ENCODE measurements around the gene KIFBP. TPM values are rescaled to one million over a fixed set of nuclear protein-coding genes. Genes with fewer than 3 reads are reported as not detected.
"Not testable (repeated sequence)": the region's sequence is repeated elsewhere in the genome, so short reads cannot be mapped to it uniquely, and the experiment has no call there.

Gene KIFBP
- 23.9 and 26.3 TPM in 2 replicates for total RNA-seq

DNA sequence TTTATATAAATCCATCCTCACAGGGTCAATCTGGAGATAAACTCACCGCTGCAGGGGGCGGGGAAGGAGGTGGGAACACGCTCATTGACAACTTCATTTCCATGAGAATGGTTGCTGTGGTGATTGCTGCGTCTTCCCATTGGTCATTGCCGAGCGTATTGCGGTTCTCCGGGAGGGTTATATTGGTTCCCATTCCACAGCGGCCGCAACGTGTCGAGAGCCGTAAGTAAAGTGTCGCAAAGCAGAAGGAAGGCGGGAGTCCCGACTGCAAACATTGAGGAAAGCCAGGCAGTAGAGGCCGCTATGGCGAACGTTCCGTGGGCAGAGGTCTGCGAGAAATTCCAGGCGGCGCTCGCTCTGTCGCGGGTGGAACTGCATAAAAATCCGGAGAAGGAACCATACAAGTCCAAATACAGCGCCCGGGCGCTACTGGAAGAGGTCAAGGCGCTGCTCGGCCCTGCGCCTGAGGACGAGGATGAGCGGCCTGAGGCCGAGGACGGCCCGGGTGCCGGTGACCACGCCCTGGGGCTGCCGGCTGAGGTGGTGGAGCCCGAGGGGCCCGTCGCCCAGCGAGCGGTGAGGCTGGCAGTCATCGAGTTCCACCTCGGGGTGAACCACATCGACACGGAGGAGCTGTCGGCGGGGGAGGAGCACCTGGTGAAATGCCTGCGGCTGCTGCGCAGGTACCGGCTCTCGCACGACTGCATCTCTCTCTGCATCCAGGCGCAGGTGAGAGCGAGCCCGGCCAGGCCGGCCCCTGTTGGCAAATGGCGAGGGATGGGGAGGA lies at the start of gene KIFBP:
Gene KIFBP, plus strand, starts transcription at position 274 of the 787 bp plus-strand sequence. Its CDS starts 30 bp downstream, at position 304.
- peak; percentile 97 to 99 for DNase-seq (ENCODE audit: low read depth in 2 of 2)

DNA sequence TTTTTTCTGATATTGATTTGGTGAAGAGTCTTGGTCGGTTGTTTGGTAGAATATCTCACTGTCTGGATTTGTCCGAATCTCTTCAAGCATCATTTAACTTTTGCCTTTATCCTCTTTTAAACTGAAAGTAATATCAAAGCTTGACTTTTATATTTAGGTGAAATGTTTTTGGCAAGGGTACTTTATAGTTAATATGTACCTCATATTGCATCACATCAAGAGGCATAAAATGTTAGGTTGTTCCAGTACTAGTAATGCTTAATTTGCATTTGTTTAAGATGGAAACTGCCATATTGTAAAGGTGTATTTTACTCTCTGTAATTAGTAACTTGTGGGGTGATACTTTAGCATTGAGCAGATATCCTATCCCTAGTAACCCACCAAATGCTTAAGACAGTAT lies 49.7 kb upstream of the KIFBP start:
- DNase-seq (ENCODE audit: low read depth in 2 of 2) = no peak

- DNase-seq (ENCODE audit: low read depth in 2 of 2) = not testable (repeated sequence)
Measured at GRCh38 chr10:68940917-68941316, 47.7 kb upstream of the KIFBP start.

- no peak for DNase-seq (ENCODE audit: low read depth in 2 of 2)
Measured at GRCh38 chr10:68950598-68950997, 38.0 kb upstream of the KIFBP start.

DNA sequence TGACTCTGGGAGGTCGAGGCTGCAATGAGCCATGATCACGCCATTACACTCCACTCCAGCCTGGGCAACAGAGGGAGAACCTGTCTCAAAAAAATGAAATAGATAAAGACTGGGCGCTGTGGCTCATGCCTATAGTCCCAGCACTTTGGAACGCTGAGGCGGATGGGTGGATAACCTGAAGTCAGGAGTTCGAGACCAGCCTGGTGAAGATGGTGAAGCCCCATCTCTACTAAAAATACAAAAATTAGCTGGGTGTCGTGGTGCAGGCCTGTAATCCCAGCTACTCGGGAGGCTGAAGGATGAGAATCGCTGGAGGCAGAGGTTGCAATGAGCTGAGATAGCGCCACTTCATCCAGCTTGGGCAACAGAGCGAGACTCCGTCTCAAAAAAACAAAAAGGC lies 33.7 kb upstream of the KIFBP start:
- no peak for DNase-seq (ENCODE audit: low read depth in 2 of 2)

DNA sequence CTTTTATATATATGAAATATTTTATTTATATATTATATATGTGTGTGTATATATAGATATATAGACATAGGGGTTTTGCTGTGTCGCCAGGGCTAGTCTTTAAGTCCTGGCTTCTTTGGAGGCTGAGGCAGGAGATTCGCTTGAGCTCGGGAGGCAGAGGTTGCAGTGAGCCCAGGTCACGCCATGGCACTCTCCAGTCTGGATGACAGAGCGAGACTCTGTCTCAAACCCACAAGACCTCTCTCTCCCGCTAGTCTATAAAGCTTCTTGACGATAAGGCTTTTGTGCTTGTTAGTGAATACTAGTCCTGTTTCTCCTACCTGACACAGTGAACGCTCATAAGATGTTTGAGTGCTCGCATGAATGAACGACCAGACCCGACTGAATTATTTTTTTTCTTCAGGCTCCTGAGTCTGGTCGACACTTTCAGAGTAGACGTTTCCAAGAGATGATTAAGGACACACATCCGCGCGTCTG lies 33.2 kb upstream of the KIFBP start:
- DNase-seq (ENCODE audit: low read depth in 2 of 2) = no peak

DNA sequence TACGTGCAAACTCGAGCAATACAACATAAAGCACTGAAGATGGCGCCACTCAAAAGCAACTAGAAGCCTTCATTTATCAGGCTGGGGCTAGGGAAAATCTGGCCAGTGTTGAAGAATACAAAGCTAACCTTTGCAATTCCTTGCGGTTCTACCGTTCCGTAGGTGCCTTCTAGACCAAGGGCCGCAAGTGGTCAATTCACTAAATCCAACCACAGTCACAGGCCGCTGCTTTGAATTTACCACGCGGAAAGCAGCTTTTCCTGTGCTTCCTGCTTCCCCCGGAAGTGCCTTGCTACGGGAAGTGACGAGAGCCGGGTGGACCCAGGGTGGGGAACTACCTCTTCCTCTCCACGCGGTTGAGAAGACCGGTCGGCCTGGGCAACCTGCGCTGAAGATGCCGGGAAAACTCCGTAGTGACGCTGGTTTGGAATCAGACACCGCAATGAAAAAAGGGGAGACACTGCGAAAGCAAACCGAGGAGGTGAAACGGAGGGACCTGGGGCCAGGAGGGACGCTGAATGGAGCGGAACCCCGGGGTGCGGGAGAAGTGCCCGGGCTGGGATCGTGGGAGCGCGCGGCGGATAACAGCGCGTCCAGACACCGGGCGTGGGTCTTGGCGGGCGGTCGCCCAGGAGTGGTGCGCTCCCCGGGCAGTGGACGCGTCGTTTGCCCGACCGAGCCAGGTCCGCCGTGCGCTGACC lies 32.6 kb upstream of the KIFBP start, which contains the start of gene DDX21:
Gene DDX21, plus strand, starts transcription at position 339 of the 701 bp plus-strand sequence. Its CDS starts 56 bp downstream, at position 395.
- DNase-seq (ENCODE audit: low read depth in 2 of 2) = peak; percentile 91 to 96

DNA sequence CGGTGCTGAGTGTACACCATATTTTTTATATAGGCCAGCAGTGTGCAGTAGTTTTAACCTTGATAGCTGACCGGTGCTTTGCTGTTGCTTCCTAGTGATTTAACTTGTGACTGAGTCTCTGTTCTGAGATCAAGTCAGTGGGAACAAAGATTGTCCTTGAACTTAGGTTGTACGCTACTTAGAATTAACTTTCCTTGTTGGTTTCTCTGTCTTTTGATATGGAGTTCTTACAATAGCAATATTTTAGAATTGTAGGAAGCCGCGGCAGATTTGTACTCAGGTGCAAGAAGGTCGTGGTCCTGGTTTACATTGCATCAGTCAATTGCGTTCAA lies 31.4 kb upstream of the KIFBP start:
- DNase-seq (ENCODE audit: low read depth in 2 of 2) = no peak

GRCh38 chr10:68957654-68958053 lies 30.9 kb upstream of the KIFBP start:
- DNase-seq (ENCODE audit: low read depth in 2 of 2) = peak in 1 of 2 donors; percentile 6

- no peak for DNase-seq (ENCODE audit: low read depth in 2 of 2)
Measured at GRCh38 chr10:68959695-68960527, 28.7 kb upstream of the KIFBP start.

GRCh38 chr10:68963151-68963550 lies 25.5 kb upstream of the KIFBP start:
- no peak for DNase-seq (ENCODE audit: low read depth in 2 of 2)

GRCh38 chr10:68973975-68974374 lies 14.6 kb upstream of the KIFBP start:
- DNase-seq (ENCODE audit: low read depth in 2 of 2) = no peak

GRCh38 chr10:68975936-68976473 lies 12.6 kb upstream of the KIFBP start:
- DNase-seq (ENCODE audit: low read depth in 2 of 2) = not testable (repeated sequence)

DNA sequence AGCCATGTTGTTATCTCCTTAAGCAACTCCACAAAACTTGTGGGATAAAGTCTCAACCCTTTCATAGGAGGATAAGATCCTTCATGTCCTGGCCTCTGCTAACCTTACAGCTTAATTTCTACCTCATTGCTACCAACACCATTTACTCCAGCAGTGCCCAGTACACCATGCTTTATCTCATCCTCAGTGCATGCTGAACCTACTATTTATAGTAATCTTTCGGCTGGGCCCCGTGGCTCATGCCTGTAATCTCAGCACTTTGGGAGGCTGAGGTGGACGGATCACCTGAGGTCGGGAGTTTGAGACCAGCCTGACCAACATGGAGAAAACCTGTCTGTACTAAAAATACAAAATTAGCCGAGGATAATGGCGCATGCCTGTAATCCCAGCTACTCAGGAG lies 8.9 kb upstream of the KIFBP start:
- DNase-seq (ENCODE audit: low read depth in 2 of 2) = not testable (repeated sequence)

- peak in 1 of 2 donors; percentile 17 for DNase-seq (ENCODE audit: low read depth in 2 of 2)
Measured at GRCh38 chr10:68981074-68981473, 7.5 kb upstream of the KIFBP start.

- DNase-seq (ENCODE audit: low read depth in 2 of 2) = no peak
Measured at GRCh38 chr10:68982389-68982788, 6.2 kb upstream of the KIFBP start.

DNA sequence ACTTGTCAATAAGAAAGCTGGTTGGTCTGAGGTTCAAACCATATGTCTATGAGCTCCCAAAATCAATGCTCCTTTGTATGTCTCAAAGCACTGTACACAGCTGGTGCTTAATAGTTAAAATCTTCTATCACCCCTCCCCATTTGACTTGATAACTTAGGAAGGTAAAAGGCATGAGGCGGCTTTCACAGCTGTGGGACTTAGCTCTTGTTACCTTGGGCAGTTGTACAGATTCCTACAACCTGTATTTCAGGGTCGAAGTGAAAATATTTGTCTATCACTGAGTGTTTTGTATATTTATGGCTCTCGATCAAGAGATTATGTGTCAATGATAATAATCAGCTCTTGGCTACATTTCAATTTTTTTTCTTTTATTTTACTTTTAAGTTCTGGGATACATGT lies 992 bp upstream of the KIFBP start:
- no peak for DNase-seq (ENCODE audit: low read depth in 2 of 2)

GRCh38 chr10:68989317-68989990 lies 851 bp downstream of the KIFBP start:
- peak in 1 of 2 donors; percentile 33 for DNase-seq (ENCODE audit: low read depth in 2 of 2)

- no peak for DNase-seq (ENCODE audit: low read depth in 2 of 2)
Measured at GRCh38 chr10:68992636-68993440, 4.2 kb downstream of the KIFBP start.

DNA sequence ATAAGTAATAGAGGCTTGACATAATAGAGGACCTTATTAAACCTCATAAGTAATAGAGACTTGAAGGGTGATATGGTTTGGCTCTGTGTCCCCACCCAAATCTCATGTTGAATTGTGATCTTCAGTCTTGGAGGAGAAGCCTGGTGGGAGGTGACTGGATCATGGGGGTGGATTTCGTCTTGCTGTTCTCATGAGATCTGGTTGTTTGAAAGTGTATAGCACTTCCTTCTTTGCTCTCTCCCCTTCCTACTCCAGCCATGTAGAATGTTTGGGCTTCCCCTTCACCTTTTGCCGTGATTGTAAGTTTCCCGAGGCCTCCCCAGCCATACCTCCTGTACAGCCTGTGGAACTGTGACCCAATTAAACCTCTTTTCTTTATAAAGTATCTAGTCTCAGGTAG lies 8.6 kb downstream of the KIFBP start:
- no peak for DNase-seq (ENCODE audit: low read depth in 2 of 2)

Measured in dermis microvascular lymphatic vessel endothelial cell (primary cell).